Fibroblast of skin of abdomen (primary cell): ENCODE measurements around the gene RPL3.
"Not testable (repeated sequence)": the region's sequence is repeated elsewhere in the genome, so short reads cannot be mapped to it uniquely, and the experiment has no call there.

Experiments used
- DNase-seq: peaks from one replicate; pipeline ENCODE4 v3.0.0-alpha.2; 2013

RPL3 gene

GRCh38 chr22:39351689-39352214 is 32.3 kb upstream of the RPL3 start:
- DNase-seq = peak; percentile 37

- DNase-seq = no peak
Observed at GRCh38 chr22:39350757-39351688, 31.6 kb upstream of the RPL3 start.

GRCh38 chr22:39349967-39350726 is 30.7 kb upstream of the RPL3 start, which contains the start of gene SYNGR1:
Gene SYNGR1, plus strand, starts transcription at chr22:39349991. Its CDS starts 20 bp downstream, at chr22:39350011.
- DNase-seq = no peak

- peak; percentile 52 for DNase-seq
Observed at GRCh38 chr22:39349506-39349966, 30.1 kb upstream of the RPL3 start.

- no peak for DNase-seq
Observed at GRCh38 chr22:39348909-39349505, 29.6 kb upstream of the RPL3 start.

- no peak for DNase-seq
Observed at GRCh38 chr22:39345231-39345630, 25.8 kb upstream of the RPL3 start.

- no peak for DNase-seq
Observed at GRCh38 chr22:39344046-39344390, 24.6 kb upstream of the RPL3 start.

GRCh38 chr22:39343259-39344045 is 24.0 kb upstream of the RPL3 start:
- peak; percentile 43 for DNase-seq

GRCh38 chr22:39341179-39341578 is 21.8 kb upstream of the RPL3 start:
- no peak for DNase-seq

GRCh38 chr22:39339775-39340174 is 20.4 kb upstream of the RPL3 start:
- peak; percentile 62 for DNase-seq

- no peak for DNase-seq
Observed at GRCh38 chr22:39336411-39336810, 17.0 kb upstream of the RPL3 start.

- DNase-seq = peak; percentile 80
Observed at GRCh38 chr22:39332441-39333064, 13.1 kb upstream of the RPL3 start.

- DNase-seq = peak; percentile 31
Observed at GRCh38 chr22:39330553-39330952, 11.1 kb upstream of the RPL3 start.

GRCh38 chr22:39327995-39328754 is 8.8 kb upstream of the RPL3 start:
- DNase-seq = no peak

GRCh38 chr22:39325392-39325932 is 6.0 kb upstream of the RPL3 start:
- DNase-seq = peak; percentile 48

- DNase-seq = not testable (repeated sequence)
Observed at GRCh38 chr22:39320616-39321029, 1.2 kb upstream of the RPL3 start.

GRCh38 chr22:39318507-39319283 is 728 bp downstream of the RPL3 start:
- DNase-seq = no peak

GRCh38 chr22:39317775-39318506 is 1.5 kb downstream of the RPL3 start:
- DNase-seq = peak; percentile 63
